Measurements from ENCODE around the gene GNLY.

Gene GNLY

DNA sequence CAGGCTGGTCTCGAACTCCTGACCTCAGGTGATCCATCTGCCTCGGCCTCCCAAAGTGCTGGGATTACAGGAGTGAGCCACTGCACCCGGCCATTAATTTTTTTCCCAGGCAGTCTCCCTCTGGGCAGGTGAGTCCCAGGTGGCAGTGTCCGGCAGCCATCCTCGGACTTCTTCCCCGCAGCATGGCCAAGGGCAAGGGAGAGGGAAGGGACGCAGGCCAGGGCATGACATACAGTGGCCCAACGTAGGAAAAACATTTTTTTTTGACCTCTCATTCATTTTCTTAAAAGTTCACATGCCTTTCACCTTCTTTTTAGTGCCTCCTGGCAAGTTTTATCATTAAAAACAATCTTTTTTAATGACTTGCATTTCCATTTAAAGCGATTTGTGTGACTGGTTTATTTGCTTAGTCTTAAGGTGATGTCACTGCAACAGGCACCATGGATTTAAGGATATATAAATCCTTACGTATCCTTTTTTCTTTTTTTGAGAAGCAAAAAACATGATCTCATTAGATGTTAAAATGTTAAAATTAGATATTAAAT is 36.6 kb downstream of the GNLY start:
- no peak for DNase-seq

DNA sequence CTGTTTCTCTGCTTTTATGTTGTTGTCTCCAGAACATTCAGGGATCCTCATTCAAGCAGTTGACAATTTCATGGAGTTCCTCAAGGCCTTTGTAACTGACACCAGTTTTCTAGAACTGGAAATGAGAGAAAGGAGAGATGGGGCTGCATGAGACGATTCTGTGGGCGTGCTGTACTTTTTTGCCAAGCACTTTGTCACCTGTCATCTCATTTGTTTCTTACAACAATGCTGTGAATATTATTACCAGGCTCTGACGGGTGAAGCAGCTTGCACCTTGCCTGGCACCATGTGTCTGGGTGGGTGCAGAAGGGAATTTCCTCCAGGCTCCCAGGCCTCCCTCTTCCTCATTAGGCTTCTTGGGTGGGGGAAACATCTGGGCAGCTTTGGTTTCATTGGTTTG is 37.4 kb downstream of the GNLY start:
- no peak for DNase-seq

DNA sequence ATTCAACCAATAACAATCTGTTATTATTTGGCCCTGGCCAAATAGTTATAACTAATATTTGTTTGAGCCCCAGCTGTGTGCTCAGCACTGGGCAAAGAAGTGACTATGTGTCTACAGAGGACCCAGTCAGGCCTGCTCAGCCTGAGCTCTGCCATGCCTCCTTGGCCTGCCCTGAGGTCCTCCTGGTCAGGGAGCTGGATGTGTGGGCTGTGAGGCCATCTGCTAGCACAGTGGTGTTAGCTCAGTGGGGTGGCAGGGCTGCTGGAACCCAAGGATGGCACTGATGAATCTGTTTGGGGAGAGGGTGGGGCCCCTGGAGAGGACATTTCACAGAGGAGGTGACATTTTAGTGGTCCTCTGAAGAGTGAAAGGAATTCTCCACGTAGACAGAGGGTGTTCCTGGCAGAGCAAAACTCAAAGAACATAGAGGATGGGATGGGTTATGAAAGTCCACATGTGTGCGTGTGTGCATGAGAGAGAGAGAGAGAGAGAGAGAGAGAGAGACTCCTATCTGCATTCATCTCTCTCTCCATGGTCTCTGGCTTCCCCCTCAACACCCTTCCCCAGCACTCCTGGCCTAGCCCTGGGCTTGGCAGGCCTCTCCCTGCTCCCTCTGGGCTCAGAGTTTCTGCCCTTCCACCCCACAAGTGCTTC is 38.4 kb downstream of the GNLY start:
- peak in 1 of 2 experiments; percentile 32 for DNase-seq

DNA sequence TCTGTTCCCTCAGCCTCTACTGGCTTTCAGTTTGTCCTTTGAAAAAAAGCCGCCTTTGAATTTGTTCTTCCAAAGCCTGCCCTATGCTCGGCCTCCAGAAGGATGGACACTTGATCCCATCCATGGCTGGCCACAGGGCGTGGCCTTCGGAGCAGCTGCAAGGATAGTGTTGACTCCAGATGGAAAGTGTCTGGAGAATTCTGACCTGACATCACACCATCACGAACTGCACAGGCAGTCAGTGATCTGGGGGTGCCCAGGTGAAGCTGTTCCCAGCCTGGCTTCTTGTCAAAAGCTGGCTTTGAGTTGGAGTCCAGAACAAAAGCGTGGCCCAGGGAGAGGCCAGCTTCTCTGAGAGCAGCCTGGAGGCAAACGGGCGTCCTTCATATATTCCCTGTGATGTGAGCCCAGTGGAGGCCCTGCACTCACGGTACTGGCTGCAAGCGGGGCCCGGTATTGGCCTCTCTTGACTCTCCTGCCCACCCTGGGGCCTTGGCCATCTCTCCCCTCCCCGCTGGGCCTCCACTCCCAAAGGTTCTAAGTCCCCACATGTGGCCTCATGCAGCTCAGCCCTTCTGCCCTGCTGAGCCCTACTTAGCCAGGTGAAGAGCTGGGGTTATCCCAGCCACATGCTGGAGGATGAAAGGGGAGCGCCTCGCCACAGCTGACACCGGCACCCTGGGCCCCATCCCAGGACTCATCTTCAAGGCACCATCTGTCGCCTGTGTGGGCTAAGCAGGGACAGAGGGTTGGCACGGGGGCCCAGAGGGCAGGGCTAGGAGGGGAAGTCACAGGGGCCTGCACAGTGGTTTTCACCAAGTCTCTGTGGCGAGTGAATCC is 39.2 kb downstream of the GNLY start:
- peak in 1 of 2 experiments; percentile 79 for DNase-seq

DNA sequence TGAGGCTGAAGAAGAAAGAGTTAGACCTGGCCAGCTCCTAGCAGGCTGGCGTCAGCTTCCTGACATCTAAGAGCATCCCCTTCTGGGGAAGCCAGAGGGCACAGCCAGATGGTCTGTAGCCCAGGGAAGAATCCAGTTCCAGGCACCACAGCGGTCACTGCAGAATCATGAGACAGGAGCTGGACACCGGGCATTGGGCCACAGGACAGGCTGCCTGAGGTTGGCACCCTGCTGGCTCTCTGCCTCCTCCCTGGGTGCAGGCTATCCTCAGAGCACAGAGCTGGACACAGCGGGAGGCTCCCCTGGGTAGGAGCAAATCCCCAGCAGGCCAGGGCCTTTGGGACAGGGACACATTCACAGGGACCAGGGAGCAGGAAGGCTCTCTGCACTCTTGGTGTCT is 39.9 kb downstream of the GNLY start:
- DNase-seq, result no peak

DNA sequence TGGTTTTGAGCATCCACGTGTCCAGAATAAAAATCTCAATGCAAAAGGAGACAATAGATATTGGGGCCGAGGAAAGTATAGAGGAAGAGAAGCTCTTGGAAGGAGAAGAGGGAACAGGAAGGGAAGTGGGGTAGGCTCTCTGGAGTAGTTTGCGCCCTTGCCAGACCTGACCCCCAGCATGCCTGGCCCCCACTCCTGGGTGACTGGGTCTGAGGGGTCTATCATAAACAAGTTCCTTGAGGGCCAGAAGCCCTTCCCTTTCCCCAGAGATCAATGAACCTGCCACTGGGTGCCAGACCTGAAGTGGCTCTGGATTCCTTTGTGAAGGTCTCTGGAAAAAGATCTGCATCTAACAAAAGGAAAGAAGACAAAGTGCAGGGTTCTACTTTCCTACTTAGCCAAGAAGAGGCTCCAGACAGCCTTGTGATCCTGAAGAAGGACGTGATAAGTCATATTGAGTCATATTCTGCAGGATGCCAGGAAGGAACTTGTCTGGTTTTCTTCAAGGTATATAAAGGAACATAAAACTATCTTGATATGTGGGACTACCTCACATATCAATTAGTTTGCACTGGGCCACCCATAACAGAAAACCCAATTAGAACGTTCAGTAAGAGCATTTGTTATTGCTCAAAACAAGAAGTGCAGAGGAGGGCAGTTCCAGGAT is 40.9 kb downstream of the GNLY start:
- DNase-seq, result no peak

DNA sequence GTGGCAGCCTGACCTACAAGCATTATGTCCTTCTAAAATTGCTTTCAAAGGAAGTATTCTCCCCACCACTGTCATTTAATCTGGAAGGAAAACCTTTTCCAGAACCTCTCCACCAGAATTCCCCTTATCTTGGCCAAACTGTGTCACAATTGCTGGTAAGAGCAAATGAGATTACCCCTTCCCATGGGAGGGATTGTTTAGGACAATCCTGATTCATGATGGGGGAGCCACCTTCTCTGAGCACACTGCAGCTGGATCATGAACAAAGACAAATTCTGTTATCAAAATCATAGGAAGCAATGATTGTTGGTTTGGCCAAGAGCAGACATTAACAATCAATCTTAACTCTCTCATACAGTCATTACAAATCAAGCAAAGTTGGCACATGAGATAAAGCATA is 41.5 kb downstream of the GNLY start:
- no peak for DNase-seq

DNA sequence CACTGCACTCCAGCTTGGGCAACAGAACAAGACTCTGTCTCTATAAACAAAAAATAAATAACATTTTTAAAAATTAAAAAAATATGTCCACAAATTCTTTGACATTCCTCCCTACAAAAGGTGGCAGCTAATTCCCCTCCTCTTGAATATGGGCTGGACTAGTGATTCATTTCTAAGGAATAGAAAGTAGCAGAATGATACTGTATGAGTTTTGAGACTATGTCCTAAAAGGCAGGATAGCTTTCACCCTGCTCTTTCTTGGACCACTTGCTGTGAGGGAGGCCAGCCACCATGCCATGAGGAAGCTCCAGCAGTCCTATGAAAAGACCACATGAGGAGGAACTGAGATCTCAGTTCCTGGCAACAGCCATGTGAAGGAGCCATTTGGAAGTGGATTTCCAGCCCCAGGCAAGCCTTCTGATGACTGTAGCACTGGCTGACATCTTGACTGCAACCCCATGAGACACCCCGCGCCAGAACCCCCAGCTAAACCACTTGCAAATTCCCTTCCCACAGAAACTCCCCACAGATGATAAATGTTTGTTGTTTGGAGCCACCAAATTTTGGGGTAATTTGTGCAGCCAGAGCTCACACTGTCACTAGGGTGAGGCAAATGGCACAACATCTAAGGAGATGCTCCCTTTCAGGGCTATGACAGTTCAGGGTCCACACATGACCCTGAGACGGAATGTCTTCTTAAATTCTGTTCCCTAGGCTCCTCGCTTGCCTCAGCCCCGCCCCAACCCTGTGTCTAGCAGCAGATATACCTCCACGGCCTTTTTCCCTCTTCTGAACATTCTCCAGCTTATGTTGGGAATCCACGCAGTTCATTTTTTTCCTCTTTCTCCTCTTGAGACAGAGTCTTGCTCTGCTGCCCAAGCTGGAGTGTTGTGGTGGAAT is 42.5 kb downstream of the GNLY start:
- no peak for DNase-seq

DNA sequence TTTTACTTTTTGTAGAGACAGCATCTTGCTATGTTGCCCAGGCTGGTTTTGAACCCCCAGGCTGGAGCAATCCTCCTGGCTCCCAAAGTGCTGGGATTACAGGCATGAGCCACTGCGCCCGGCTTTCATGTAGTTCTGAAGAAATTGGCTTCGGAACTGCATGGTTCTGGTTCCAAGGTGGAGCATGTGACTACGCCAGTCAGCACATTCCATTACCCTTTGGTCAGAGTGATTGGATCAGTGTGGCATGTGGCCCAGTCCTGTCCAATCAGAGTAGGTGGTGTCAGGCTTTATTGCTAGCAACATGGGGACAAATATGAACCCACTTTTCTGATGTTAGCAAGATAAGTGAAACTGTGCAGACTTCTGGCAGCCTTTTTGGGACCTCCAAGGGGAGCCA is 43.3 kb downstream of the GNLY start:
- DNase-seq, result no peak

DNA sequence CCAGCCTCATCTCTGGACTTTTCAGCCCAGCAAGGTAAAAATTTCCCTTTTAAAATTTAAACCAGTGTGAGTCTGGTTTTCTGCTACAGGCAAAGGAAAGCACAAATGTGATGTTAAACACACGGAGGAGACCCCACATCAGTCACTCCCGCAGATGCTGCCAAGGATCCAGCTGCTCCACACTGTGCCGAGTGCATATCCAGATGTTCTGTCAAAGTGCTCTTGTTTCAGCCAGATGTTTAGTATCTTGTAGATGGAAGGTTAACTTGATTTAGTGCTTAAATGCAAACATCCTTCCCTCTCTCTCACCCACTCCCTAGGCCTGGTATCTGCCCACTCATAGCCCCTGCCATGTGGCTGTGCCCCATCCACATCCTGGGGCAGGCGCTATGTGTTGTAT is 43.8 kb downstream of the GNLY start:
- DNase-seq, result no peak

DNA sequence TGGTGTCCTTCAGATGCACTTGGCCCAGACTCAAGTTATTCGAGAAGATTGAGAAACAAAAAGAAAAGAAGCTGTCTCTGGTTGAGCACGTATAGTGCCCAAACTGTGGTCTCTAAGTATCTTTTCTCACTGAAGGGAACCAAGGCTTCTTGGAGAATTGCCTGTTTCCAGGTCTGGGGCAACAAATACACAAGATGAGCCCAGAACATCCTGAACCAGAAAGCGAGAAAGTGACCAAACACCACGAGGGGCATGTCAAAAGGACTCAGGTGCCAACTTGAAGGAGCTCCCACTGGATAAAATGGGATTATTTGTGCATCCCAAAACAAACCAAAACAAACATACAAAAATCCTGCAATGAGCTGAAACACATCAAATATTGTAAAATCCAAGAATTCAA is 46.0 kb downstream of the GNLY start:
- DNase-seq, result no peak

DNA sequence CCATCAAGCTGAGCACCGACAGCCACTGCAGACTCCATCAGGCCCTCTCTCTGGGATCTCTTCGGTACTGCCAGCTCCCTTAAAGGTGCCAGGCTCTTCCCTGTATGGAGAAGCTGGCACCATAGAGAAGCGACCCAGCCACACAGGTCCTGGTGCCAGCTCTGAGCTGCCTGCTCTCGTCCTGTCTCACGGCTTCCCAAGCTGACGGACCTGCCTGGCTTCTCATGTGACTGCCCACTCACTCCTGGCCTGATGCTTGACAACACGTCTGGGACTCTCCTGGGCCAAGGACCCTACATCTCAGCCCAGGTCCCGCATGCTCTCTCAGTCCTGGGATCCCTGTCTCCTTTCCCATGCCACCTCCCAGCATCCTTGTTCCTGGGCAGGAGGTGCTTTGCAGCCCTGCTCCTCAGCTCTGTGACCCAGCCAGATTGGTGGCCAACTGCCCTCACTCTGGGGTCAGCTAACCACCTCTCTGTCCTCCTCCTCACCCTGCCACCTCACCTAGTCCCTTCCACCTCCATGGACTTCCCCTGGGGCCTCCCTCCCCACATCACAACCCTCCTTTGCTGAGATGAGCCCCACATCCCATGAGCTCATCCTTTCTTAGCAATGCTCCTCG is 47.2 kb downstream of the GNLY start:
- no peak for DNase-seq

DNA sequence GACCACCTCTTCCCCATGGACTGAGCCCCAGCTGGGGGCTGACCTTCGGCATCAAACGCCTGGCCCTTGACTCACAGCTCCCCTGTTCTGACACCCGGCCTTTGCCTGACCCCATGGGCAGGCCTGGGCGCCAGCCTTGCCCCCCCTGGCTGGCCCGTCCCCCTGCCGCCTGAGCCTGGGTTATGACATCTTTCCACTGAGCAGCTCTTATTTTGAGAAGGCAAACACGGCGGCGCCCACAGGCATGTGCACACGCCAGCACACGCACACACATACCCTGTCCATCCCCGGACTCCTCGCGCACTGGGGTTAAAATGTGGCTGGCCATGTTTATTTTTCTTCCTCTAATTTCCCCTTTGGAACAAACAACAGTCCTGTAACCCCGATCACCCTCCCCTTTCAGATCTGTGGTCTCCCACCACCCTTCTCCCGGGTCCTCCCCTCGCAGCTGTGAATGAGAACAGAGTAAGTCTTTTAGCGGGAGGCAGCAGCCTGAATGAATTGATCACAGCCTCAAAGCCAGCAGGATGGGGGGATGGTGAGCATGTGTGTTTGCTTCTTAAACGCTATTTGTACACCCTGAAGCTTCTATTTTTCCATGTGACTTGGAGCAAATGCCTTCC is 47.8 kb downstream of the GNLY start:
- DNase-seq, result peak; percentile 93 to 95

DNA sequence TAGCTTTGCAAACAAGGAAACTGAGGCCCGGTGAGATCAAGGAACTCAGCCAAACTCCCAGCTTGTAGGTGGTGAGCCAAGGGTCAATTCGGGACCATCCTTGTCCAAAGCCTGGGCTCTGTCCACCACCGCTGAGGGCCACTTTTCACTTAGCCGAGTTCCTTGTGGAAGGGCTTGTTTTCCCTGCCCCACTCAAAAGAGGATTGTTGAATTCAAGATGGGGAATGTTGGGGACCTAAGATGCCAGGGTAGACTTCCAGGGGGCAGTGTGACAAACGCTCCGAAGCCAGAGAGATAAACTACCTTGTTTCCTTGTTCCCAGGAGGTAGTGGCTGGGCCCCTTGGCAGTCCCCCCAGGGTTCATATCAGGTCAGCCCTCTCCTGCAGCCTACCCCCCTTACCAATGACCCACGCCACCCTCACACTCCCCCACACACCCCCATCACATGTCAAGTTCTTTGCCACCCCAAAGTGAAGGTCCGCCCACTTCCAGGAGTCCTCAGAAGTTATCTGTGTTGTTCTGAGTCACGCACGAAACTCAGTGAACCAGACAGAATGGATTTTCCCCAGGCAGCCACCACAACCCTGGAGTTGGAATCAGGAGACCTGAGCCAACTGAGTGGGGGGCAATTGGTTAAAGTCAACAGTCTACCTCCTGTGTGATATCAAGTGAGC is 49.3 kb downstream of the GNLY start:
- DNase-seq, result peak in 1 of 2 experiments; percentile 40

DNA sequence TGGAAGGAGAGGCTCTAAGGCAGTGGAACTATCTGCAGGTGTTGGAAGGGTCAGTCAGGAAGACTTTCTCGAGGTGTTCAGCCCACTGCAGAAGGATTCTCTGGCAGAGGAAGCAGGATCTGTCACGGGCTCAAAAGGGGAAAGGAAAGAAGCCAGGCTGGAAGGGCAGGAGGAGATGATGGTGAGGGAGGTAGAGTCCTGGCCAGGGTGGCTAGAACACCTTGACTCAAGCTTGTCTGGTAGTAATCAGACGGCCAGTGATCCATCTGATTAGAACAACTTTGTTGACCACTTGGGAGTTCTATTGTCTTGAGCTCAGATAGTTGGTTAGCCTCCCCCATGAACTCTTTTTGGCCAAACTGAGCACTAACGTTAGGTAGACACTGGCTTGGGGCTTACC is 49.9 kb downstream of the GNLY start:
- DNase-seq, result no peak

DNA sequence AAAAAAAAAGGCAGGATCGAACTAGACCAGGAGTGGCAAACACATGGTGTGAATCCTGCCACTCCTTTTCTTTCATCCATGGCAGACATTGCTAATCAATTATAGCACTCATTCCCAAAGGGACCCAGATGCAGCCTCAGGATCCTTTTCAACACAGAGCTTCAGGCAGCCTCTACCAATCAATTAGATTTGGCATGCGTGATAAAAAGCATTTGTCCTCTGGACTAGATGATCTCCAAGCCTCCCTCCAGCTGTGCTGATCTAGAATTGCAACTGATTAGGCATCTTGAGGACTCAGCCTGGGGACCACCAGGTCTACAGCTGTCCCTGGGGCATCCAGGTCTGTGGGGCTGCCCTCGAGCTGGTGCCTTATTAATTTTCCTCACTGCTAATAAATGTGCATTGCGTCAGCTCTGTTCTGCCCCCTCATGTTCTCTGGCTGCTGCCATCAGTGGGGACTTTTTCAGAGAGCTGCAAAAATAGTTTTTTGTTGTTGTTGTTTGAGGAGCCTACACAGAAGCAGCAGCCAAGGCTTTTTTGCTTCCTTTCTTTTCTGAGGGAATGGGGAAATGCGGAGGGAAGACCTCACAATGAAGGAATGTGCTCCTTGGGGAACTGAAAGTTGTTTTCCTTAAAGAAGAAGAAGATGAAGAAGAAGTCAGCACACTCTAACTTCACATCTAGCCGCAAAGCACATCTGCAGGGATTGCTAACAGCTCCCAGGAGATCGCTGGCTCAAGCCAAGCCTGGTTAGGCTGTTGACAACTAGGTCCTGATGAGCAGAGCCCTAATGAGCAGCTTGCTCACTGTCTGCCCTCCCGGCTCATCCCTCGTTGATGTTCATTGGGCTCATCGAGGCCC is 50.8 kb downstream of the GNLY start:
- peak in 1 of 2 experiments; percentile 83 for DNase-seq

DNA sequence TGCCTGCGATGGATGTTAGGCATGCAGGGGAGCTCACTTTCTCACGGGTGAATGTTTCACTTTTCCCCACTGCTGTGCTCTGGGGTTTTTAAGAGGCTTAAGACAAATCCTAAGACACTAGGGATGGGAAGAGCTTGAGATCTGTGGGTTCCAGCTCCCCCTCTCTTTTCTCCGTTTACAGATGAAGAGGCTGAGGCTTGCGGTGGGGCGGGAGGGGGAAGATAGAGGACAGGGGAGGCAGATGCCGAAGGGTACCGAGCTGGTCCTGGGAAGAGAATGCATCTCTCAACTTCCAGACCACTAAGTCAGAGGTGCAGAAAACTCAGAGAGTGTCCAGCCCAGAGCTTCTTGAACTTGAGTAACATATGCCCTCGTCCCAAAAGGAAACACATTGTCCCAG is 51.5 kb downstream of the GNLY start:
- no peak for DNase-seq

DNA sequence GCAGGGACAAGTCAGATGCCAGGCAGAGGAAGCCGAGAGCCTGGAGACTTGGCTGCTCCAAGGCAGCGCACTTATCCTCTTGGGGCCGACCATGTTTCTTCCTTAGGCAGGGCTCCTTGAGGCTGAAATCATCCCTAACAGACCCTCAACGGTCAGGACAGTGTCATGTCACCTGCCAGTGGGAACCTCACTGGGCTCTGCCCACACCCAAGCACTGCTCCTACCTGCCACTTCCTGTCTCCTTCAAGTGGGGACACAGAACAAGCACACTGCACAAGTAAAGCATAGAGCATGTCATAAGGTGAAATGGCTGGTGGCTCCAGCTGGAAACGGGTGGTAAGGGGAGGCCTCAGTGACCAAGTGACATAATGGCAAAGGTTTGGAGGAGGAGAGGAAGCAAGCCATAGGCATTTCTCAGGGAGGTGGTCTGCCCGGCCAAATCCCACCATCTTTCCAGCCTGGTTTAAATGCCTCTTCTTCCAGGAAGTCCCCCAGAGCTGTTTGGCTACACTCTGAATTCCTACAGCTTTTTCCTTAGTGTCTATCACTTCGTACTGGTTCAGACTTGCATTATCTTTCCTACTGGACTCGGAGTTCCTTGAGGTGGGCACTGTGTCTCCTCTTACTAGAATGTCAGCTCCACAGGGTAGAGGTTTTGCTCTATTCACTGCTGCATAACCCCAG is 52.3 kb downstream of the GNLY start:
- DNase-seq, result no peak

DNA sequence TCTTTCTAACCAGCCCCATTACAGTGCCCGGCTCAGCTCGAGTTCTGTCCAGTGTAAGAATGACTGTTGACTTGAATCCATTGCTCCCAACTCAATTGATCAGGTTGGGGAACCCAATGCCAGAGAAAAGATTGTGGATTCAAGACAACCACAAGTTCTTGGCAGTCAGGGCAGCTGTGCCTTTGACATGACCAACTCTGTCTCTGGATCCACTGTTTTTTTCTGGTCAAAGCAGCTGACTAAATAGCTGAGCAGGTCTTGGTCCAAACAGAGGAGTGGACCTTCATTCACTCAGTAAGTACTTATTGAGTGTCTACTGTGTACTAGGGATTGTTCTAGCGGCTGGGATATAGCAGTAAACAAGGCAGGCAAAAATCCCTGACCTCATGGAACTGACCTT is 53.3 kb downstream of the GNLY start:
- no peak for DNase-seq
